PC-9 (cell line): ENCODE measurements around the gene FUT8.

ENCODE experiments used
- CTCF ChIP-seq: fragments of 200-600 bp; sonication (generic); conservative IDR thresholded peaks from 2 replicates; pipeline ENCODE4 v1.6.1; 2017; ENCODE audit warnings: mixed run types, antibody characterized with exemption, mild to moderate bottlenecking, moderate library complexity
- EZH2 ChIP-seq: fragments of 200-600 bp; sonication (generic); IDR thresholded peaks from 2 replicates; pipeline ENCODE4 v1.8.0; 2017; ENCODE audit warnings: antibody characterized with exemption, low read depth

- TF ChIP-seq CTCF = no peak
- no peak for TF ChIP-seq EZH2
Observed at GRCh38 chr14:65434216-65434850, 21.8 kb downstream of the FUT8 start.
